ENCODE results near the gene CORIN.

DNA sequence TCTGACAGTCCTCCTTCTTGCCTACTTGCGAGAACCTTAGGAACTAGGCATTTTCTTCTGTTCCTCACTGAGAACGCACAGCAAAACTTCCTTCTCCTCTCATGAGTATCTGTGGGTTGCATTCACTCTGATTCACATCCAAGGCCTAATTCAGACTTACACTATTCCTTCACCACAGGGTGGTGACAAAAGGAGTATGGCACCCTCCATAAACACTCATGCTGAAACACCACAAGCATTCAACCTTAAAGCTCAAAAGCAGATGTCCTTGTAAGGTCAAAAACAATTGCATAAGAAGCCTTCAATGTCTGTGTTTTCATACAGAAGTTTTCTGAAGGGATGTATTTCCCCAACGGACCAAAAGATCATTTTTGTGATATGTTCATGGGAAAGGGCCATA is 147.3 kb downstream of the CORIN start:
- TF ChIP-seq, protein P1, sequence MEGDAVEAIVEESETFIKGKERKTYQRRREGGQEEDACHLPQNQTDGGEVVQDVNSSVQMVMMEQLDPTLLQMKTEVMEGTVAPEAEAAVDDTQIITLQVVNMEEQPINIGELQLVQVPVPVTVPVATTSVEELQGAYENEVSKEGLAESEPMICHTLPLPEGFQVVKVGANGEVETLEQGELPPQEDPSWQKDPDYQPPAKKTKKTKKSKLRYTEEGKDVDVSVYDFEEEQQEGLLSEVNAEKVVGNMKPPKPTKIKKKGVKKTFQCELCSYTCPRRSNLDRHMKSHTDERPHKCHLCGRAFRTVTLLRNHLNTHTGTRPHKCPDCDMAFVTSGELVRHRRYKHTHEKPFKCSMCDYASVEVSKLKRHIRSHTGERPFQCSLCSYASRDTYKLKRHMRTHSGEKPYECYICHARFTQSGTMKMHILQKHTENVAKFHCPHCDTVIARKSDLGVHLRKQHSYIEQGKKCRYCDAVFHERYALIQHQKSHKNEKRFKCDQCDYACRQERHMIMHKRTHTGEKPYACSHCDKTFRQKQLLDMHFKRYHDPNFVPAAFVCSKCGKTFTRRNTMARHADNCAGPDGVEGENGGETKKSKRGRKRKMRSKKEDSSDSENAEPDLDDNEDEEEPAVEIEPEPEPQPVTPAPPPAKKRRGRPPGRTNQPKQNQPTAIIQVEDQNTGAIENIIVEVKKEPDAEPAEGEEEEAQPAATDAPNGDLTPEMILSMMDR (IDR thresholded peaks at IDR 0.05; ENCODE audit: low read length) = no peak
- no peak for TF ChIP-seq EZH2 (optimal IDR thresholded peaks at IDR 0.05; ENCODE audit: low read depth, low read length)
- no peak for TF ChIP-seq EZH2phosphoT487 (IDR thresholded peaks at IDR 0.05; ENCODE audit: low read length)

Data from MM.1S (cell line).